NCI-H1417 treated with DMSO at 0.1 percent for 48 hours (cell line): Measurements from ENCODE around the gene UNC13C.

Experiments
- DNase-seq: peaks from one replicate; lab custom pipeline; 2025; lab: John Stamatoyannopoulos, UW

Gene UNC13C

DNA sequence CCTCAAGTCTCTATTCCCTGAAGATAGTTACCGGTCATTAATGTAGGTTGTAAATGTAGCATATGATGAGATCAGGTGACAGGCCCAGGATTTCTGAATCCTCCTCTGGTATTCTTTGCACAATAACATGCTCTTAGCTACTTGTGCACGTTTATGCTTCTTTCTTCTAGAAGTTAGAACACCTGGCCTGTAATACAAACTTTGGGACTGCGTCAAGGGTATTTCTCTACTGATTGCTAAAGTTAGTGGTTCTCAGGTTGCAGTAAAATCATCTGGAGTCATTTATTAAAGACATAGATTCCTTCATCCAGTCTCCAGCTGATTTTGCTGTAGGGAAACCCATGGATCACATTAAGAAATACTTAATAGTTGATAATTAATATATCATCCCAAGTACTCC lies 48.0 kb downstream of the UNC13C start:
- DNase-seq = no peak

DNA sequence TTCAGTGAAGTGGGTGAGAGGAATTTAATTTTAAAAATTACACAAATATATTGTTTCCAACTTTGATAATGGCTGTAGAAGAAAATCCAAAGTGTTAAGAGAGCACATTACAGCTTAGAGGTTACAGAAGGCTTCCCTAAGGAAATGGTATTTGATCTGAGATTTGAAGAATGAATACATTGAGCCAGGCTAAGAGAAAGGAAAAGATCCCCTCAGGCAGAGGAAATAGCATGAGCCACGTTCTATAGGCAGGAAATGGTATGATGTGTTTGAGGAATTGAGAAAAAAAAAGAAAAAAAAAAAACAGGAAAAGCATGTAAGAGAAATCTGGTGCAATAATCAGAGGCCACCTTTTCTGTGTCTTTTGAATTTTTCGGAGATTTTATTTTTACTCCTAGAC lies 48.6 kb downstream of the UNC13C start:
- no peak for DNase-seq

DNA sequence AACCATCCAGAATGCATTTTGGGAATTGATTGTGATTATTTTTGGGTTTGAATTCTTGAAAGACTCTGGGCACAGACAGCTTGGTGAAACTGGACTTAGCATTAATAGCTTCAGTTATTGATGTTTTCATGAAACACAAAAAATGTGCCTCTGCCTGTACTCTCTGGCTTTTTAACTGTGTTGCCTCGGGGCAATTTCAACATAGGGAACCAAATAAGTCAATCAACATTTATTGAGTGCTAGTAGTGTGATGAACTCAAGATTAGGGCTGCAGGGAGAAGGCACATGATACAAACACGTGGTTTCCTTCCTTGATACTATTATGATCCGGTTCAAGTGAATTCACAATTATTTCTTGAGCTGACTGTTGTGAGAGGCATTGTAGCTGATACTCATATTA lies 50.8 kb downstream of the UNC13C start:
- DNase-seq = no peak

DNA sequence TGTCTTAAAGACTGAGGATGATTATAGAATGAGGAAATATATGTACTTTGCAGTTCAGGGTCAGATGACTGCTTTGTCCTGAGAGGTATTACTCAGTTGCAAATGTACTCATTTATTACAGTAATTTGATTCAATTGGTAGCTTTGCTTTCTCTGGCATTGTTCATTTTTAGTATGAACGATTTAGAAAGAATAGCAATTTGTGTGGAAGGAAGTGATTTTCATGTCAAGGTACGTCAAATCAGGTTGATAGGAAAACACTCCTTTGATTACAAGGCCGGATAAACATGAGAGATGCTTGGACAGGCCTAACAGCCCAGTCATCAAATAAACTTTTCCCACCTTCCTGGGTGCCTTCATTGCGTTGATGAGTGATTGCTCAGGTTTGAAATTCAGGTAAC lies 53.8 kb downstream of the UNC13C start:
- DNase-seq = no peak

DNA sequence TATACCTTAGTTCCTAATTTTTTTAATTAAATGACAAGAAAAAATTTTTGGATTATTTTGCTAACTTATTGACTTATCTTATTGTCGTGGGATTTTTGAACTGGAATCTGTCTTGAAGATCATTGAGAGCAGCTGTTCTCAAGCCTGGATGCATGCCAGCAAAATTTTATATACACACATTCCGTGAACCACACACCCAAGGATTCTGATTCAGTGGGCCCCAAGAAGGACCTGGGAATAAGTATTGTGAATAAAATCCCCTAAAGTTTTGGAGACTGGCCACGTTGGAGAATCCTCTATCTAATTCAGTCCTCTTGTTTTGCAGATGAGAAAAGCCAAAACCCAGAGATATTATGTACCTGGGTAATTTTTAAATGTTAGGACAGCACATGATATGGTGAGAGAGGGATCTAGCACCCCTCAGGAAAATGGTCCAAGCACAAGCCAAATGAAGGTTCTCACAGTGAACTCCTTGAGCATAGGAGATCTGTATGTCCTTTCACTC lies 55.2 kb downstream of the UNC13C start:
- no peak for DNase-seq

DNA sequence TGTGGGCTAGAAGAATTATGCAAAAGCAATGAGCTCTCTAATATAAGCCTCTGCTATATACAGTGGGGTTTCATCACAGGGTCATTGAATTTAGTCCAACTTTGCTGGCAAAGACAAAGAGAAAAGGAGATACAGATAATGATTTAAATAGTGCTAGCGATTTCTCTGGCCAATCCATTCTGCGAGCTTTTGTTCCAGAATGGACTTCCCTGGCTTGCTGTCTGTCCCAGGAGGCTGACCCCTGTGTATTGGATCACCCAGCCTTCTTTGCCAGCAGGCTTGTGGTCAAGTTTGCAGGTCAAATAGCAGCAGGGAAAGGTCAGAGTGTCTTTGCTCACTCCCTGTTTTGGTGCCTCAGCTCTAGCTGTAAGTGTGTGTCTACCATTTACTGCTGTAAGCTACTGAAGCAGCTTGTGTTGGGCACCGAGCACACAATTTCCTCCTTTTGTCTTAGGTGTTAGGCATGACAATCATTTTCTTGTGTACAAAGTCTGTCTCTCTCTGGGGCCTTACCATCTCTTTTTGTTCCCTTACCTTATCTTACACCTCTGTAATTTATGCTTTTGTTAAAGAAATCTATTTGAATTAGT lies 55.7 kb downstream of the UNC13C start:
- no peak for DNase-seq

DNA sequence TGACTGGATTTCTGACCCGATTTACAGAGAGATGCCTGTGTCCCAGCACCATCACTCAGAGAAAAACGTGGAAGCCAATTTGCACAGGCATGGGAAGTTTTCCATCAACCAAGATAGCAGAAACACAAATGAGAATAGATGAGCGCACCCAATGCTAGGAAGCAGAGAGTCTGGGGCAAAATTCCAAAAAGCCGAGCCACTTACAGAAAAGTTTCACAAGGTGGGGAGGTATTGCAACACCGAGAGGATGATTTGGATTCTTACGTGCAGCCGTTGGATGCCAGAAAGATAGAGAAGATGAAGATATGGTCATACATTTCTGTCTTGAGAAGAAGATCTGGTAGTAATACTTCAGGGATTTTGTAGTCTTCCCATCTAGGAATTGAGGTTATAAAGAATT lies 57.4 kb downstream of the UNC13C start:
- DNase-seq = no peak

DNA sequence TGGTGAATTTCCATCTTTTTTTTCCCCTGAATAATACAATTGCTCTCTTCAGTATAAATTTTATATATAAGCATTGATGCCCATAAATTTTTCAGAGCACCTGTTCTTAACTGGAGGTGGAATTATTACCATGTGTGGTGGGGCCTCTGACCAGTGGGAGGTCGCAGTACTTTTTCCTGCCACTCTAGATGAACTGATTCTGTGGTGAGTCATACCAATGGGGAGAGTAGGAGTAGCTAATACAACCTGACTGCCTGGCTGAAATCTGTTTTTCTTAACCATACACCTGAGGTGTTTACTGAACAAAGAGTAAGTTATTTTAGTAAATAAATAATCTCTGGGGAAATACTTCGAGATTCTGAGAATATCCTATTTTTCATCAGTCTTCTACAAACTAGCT lies 67.2 kb downstream of the UNC13C start:
- DNase-seq = no peak

DNA sequence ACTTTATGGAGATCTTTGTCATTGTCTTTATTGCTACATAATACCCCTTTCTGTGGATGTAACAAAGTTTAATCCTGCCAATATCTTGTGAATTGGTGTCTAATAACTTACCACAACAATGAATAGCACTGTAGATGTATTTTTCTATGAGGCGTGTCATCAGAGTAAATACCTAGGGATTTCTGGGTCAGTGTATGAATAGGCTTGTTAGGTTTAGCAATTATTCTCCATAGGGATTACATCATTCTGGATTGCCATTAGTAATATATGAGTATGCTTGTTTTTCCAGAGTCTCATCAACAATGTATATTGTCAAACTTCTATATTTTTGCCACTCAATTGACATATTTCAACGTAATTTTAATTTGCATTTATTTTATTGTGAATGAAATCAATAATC lies 67.9 kb downstream of the UNC13C start:
- DNase-seq = no peak

DNA sequence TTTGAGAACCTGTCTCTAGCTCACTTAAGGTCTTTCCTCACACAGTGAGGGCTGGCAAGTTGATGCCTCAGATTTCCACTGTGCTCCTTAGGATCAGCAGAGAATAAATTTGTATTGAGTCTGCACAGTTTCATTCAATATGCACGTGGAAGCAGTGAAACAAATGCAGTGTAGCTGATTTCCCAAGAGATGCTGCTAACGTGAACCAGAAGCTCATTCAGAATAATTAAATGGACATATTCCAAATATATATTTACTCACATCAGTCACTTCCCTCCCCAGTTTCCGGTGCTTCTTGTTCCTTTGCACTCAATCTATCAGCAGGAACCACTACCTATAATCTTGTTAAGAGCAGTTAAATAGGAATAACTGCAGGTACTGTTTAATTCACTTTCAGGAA lies 86.1 kb downstream of the UNC13C start:
- DNase-seq = no peak

DNA sequence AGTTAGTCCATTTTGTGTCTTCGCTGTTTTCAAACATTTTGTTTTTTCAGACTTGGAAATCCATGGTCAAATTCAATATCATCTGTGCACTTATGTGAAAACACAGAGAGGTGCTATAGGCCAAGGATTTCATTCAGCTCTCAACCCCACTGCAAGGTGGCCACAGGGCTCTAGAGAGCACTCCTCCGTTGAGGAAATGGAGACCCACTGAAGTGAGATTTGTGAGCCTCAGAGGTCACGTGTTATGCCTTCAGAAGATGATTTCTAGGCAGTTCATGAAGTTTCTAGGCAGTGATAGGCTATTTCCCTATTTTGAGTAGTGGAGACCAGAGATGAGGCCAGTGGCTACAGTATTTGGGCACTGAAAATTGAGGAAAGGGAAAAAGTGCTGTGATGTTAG lies 88.2 kb downstream of the UNC13C start:
- DNase-seq = no peak

DNA sequence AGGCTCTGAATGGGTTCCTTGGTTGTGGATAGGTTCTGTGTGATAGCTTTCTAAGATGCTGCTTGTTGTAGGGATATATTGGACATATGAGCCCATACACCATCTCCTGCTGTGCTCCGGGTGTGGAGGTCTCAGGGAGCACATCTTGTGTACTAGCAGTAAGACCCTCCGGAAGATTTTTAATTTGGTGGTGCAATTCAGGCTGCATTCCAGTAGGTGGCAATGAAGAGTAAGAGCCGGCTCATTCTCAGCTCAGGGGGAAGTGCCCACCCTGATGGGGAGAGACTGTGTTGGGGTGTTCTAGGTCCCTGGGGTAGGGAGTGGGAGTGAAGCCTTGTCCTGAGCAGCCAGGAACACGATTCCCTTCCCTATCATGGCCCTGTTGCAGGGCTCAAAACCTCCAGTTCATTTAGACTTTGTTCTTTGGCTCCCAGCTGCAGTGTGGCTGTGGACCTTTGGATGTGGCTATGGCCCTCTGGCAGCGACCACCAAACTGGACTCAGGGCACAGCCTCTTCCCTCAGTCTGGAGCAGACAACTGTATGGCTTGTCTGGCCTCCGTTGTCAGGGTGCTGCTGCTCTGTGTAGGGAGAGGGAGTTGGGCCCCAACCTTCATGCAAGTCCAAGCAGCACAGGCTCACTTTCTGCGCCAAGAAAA lies 104.7 kb downstream of the UNC13C start:
- no peak for DNase-seq

DNA sequence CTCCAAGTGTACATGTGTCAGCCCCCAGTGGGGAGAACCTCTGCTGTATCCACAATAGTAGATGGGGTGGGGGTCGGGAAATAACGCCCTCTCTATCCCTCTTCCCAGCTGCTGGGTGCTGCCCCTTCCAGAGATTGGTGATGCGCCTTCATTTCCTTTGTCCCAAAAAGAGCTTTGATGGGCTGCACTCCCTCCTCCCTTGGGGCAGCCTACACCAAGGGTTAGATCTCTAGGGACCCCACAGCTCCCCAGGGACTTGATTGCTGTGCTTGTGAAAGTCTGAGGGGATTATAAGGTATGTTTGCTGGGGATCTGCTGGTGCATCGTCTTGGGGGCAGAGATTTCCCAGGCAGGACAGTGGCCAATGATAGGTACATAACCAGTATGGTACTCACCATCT lies 105.3 kb downstream of the UNC13C start:
- DNase-seq = no peak

DNA sequence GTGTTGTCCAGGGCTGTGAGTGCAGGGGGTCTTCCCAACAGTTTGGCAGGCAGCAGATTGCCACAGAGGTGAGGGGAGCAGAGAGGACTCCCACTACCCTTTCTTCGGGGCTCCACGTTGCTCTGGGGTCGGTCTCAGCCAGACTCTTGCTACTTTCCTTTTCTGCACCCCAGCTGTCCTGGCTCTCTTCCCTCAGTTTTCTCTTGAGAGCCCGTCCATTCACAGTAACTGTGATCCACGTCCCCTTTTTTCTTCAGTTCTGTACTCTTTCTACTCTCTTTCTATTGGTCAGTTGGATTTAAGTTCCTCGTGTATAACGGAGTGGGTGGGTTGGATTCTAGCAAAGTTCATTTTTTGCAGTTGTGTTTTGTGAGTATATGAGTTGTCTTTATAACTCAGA lies 105.8 kb downstream of the UNC13C start:
- no peak for DNase-seq

DNA sequence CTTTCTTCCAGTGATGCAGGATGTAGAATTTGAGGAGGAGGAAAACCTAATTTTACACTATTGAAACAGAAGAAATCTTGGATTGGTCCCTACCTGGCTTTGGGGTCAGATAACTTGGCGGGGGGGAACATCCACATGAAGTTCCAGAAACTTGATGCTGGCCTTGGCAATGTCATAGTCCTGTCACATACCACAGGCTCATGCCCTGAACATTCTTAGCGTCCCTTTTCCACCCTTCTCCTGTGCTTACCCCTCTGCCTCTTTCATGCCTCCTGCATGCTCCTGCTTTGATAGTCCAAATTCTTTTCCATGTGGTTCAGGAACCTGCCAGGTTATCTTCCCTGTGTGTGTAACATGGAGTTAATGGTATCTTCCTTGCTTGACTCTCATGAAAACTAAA lies 110.6 kb downstream of the UNC13C start:
- no peak for DNase-seq

DNA sequence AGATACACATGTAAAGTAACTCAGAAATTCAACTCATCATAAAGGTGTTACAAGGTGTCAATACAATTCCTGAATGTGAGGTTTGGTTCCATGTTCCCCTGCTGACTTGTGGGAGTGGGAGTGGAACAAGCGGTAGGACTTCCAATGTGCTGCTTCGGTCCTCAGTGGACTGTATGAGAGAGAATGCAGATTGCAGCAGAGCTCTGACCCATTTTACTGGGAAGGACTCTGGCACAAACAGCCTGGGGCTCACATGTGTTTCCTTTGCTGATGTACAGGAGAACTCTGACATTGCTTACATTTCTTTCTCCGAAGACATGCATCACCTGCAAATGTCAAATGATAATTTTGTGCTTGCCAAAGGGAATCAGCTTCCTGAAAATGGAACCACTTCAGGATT lies 111.5 kb downstream of the UNC13C start:
- no peak for DNase-seq

DNA sequence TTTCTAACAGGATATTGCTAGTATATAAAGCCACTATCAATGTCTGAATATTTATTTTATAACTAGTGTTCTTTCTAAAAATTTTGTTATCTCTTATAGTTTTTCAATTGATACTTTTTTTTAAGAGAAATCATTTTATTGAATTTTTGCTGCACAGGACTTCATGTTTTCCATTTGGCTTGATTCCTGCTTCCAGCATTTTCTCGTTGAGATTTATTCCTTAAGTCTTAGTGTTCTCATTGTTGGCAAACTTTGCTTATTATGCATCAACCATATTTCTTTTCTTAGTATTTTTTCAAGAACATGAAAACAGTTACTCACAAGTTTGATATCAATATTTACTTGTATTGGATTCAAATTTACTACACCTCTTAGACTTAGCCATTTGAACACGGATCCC lies 113.4 kb downstream of the UNC13C start:
- DNase-seq = no peak

DNA sequence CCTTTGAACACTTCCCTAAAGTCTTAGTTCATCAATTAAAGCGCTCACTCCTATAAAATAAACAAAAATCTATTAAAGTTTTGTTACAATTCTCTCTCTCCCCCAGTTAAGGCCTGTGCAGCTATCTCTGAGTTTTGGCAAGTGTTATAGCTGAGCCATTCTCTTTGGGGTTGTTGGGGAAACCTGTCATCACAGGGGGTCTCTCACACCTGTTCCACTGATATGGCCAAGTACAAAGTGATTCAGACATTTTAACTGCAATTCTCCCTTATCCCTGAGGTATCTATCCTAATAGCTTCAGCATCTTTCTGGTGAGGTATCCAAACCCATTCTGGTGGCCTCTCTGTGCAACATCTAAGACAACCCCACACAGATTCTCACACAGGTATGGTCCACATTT lies 116.4 kb downstream of the UNC13C start:
- no peak for DNase-seq

DNA sequence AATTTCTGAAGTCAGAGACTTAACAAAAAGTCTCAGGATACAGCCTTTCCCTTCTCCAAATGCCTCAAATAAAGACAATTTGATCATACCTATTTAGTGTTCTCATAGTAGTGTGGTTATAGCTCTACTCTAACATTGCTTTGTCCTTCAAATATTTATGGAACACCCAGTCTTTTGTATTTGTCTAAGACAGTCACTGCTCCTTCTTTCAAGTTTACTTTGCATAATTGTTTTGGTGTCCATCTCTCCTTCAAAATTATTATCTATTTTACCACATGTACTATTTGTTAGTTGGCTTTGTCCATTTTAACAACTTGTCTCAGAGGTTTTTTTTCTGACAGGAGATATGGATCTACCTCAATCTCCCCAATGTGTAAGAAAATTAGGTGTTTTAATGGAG lies 118.8 kb downstream of the UNC13C start:
- DNase-seq = no peak

DNA sequence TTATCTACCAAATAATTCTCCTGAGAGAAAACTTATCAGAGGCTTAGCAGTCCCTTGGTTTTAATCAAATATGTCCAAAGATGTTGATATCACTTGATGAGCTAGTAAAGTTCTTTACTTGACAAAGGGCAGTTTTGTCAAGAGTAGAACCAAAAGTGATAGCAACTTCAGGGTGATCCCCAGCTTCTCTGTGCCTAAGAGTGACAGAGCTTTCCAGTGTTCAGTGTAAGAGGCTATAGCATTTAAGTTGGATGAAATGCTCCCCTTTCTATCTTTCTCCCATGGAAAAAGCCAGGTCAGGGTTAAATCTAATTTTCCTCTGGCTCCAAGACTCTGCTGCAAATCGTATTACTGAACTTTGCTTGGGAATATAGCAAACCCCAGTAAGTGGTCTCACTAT lies 120.8 kb downstream of the UNC13C start:
- DNase-seq = no peak

DNA sequence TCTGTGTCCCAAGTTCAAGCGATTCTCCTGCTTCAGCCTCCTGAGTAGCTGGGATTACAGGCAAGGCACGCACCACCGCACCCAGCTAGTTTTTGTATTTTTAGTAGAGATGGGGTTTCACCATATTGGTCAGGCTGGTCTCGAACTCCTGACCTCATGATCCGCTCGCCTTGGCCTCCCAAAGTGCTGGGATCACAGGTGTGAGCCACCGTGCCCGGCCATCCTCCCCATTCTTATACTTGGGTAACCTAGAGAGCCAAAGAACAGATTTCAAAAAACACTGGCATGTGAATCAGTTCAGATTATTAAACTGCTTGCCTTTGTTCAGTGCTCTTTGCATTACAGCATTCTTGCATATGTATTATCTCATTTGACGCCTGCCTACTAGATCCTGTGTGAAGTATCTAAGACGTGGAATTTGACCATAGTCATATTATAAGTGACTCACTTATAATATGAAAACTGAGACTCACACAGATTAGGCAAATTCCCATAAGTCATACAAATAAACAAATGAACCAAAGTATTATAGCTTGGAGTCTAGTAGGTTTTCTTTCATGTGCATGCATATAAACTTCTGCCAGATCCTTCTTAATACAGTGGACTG lies 123.5 kb downstream of the UNC13C start:
- DNase-seq = no peak

DNA sequence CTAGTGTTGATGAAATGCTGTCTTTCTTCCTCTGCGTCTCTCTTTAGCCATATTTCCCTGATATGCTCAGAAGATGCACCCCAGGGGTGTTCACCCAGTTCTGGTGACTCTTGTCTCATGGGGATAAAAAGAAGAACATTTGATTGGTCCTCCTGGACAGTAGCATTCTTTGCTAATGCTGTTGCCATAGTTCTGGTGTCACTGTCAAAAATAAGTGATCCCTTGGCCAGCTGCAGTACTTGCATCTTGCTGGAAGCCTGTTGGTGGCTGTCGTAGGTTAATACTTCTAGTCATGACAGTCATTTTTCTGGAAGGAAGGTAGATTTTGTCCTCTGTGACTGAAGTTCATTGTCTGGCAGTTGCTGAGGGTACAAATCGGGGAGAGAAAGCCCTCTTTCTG lies 124.5 kb downstream of the UNC13C start:
- no peak for DNase-seq

DNA sequence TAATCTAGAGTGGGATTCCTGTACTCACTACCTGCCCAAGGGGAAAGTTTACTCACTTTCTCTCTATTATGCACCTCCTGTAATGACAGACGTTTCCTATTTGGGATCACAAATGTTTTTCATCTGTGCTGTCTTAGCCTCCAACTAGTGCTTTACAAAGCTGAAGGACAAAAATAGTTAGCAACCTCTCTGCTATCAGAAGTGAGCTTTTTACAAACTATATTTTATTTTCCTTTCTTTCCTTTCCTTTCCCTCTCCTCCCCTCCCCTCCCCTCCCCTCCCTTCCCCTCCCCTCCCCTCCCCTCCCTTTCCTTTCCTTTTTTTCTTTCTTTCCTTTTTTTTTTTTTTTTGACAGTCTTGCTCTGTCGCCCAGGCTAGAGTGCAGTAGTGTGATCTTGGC lies 130.8 kb downstream of the UNC13C start:
- no peak for DNase-seq

DNA sequence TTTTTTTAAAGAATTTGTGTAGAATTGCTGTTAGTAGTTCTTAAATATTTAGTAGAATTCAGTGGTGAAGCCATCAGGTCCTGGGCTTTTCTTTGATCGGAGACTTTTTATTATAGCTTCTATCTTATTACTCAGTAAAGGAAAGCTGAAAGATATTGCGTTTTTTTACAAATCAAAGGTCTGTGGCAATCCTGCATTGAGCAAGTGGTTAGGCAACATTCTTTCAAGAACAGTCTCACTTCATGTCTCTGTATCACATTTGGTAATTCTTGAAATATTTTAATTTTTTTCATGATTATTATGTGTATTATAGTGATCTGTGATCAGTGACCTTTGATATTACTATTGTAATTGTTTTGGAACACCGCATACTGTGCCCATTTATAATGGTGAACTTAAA lies 140.8 kb downstream of the UNC13C start:
- DNase-seq = no peak
